Hepatocyte (in vitro differentiated cells): ENCODE measurements around the gene RIMBP3B. TPM values are rescaled to one million over a fixed set of nuclear protein-coding genes. Genes with fewer than 3 reads are reported as not detected.
A peak's percentile ranks its signal among the peaks of the same experiment; 100 is the strongest.
"Not testable (repeated sequence)": the region's sequence is repeated elsewhere in the genome, so short reads cannot be mapped to it uniquely, and the experiment has no call there.

Experiments
- DNase-seq: peaks from one replicate; pipeline ENCODE4 v3.0.0-alpha.2; 2016; ENCODE audit warnings: low spot score
- H2AFZ ChIP-seq: fragments of 200-600 bp; sonication (generic); 2 replicates; pipeline ENCODE4 v1.6.0; 2016; ENCODE audit warnings: antibody characterized with exemption, mild to moderate bottlenecking
- H3K27ac ChIP-seq: fragments of 200-600 bp; sonication (generic); 2 replicates; pipeline ENCODE4 v1.5.1; 2016; ENCODE audit warnings: mild to moderate bottlenecking
- H3K27me3 ChIP-seq: fragments of 200-600 bp; sonication (generic); 2 replicates; pipeline ENCODE4 v1.6.1; 2016
- H3K36me3 ChIP-seq: fragments of 200-600 bp; sonication (generic); replicated peaks from 2 replicates; pipeline ENCODE4 v1.5.1; 2016; ENCODE audit warnings: low read depth; ENCODE audit not compliant: insufficient read depth
- H3K4me1 ChIP-seq: fragments of 200-600 bp; sonication (generic); 2 replicates; pipeline ENCODE4 v1.5.1; 2016; ENCODE audit warnings: mild to moderate bottlenecking, moderate library complexity; ENCODE audit not compliant: insufficient read depth
- H3K4me2 ChIP-seq: fragments of 200-600 bp; sonication (generic); 2 replicates; pipeline ENCODE4 v1.6.0; 2016
- H3K4me3 ChIP-seq: fragments of 200-600 bp; sonication (generic); 2 replicates; pipeline ENCODE4 v1.5.1; 2016; ENCODE audit warnings: mild to moderate bottlenecking
- H3K79me2 ChIP-seq: fragments of 200-600 bp; sonication (generic); 2 replicates; pipeline ENCODE4 v1.6.0; 2017; ENCODE audit warnings: mild to moderate bottlenecking
- H3K9me2 ChIP-seq: fragments of 200-600 bp; sonication (generic); replicated peaks from 2 replicates; pipeline ENCODE4 v1.6.0; 2017; ENCODE audit warnings: mild to moderate bottlenecking; ENCODE audit not compliant: insufficient read depth
- H3K9me3 ChIP-seq: fragments of 200-600 bp; sonication (generic); 2 replicates; pipeline ENCODE4 v1.5.1; 2016; ENCODE audit warnings: low read depth, mild to moderate bottlenecking
- H4K20me1 ChIP-seq: fragments of 200-600 bp; sonication (generic); 2 replicates; pipeline ENCODE4 v1.6.0; 2016; ENCODE audit warnings: mild to moderate bottlenecking; ENCODE audit not compliant: insufficient read depth, poor library complexity, severe bottlenecking
- WGBS: methylation state at CpG from one replicate; pipeline ENCODE4 v1.1.6; 2016; ENCODE audit warnings: low lambda C conversion rate; ENCODE audit errors: missing lambda C conversion rate; 5-methylcytosine and 5-hydroxymethylcytosine counted together
- polyA plus RNA-seq: library from polyadenylated mRNA; unstranded; fragments of >200 nt; fragmentation: Nextera tagmentation; extraction: Ambion mirVana; gene quantifications from 2 replicates; pipeline ENCODE4 v1.2.1, GENCODE V29; 2016
- total RNA-seq: library from RNA; depleted of rRNA; stranded (reverse); fragments of >200 nt; gene quantifications from 2 replicates; pipeline ENCODE4 v1.2.3, GENCODE V29; 2014

The RIMBP3B gene
- total and polyA plus RNA-seq, 2 experiments from 2014 or later = 0.02 to 0.17 TPM

GRCh38 chr22:21407139-21407538 lies 23.6 kb downstream of the RIMBP3B start:
- not testable (repeated sequence) for H3K4me3 ChIP-seq, H3K36me3 ChIP-seq, H3K79me2 ChIP-seq, DNase-seq, H3K27me3 ChIP-seq, H3K9me3 ChIP-seq, H3K4me2 ChIP-seq, H3K27ac ChIP-seq, H4K20me1 ChIP-seq, H2AFZ ChIP-seq, H3K9me2 ChIP-seq, H3K4me1 ChIP-seq
- WGBS = 100% methylated on average over 1 of the region's 1 CpG

GRCh38 chr22:21407792-21408191 lies 24.2 kb downstream of the RIMBP3B start:
- not testable (repeated sequence) for H2AFZ ChIP-seq, H3K4me1 ChIP-seq, H3K9me3 ChIP-seq, H3K4me2 ChIP-seq, DNase-seq, H3K27ac ChIP-seq, H3K27me3 ChIP-seq, H3K79me2 ChIP-seq, H3K9me2 ChIP-seq, H3K36me3 ChIP-seq, H3K4me3 ChIP-seq, H4K20me1 ChIP-seq
- 71% methylated on average over 1 of the region's 4 CpGs for WGBS

- not testable (repeated sequence) for H3K27me3 ChIP-seq, H4K20me1 ChIP-seq, H3K4me1 ChIP-seq, H3K36me3 ChIP-seq, H3K9me2 ChIP-seq, DNase-seq, H2AFZ ChIP-seq, H3K4me3 ChIP-seq, H3K27ac ChIP-seq, H3K9me3 ChIP-seq, H3K79me2 ChIP-seq
- H3K4me2 ChIP-seq = peak overlapping the region; percentile 62
- 17% methylated on average over 10 of the region's 25 CpGs for WGBS
These were observed 32.8 kb downstream of the RIMBP3B start for GRCh38 chr22:21416375-21416774.

- WGBS = under 1% methylated on average over 24 of the region's 81 CpGs
- H3K36me3 ChIP-seq, H2AFZ ChIP-seq, DNase-seq, H3K4me3 ChIP-seq, H3K9me3 ChIP-seq, H3K9me2 ChIP-seq, H3K4me1 ChIP-seq, H3K79me2 ChIP-seq, H4K20me1 ChIP-seq, H3K27me3 ChIP-seq: not testable (repeated sequence)
- Histone ChIP-seq H3K27ac (peak within 1 kb of the TSS; percentile 74), H3K4me2 (peak within 1 kb of the TSS; percentile 72)
These were observed 33.7 kb downstream of the RIMBP3B start, which contains the start of gene HIC2 for GRCh38 chr22:21417227-21417746. HIC2 (plus strand) TSS chr22:21417371; CDS start chr22:21442832, 25,461 bp downstream.

- not testable (repeated sequence) for H3K9me2 ChIP-seq, DNase-seq, H3K36me3 ChIP-seq, H3K4me3 ChIP-seq, H3K4me1 ChIP-seq, H3K9me3 ChIP-seq, H4K20me1 ChIP-seq, H3K79me2 ChIP-seq, H2AFZ ChIP-seq, H3K27me3 ChIP-seq
- Histone ChIP-seq H3K4me2 (peak overlapping the region; percentile 72), H3K27ac (peak overlapping the region; percentile 74)
- 2% methylated on average over 14 of the region's 33 CpGs for WGBS
These were observed 34.3 kb downstream of the RIMBP3B start for GRCh38 chr22:21417853-21418252.

GRCh38 chr22:21418974-21419638 lies 35.6 kb downstream of the RIMBP3B start:
- H3K79me2 ChIP-seq, H3K36me3 ChIP-seq, H3K4me3 ChIP-seq, H4K20me1 ChIP-seq, H3K9me2 ChIP-seq, DNase-seq, H3K27me3 ChIP-seq, H3K9me3 ChIP-seq, H2AFZ ChIP-seq, H3K4me1 ChIP-seq: not testable (repeated sequence)
- peak overlapping the region; percentile 81 for H3K4me2 ChIP-seq
- WGBS = 39% methylated on average over 5 of the region's 15 CpGs
- peak overlapping the region; percentile 83 for H3K27ac ChIP-seq

- 11% methylated on average over 6 of the region's 19 CpGs for WGBS
- not testable (repeated sequence) for H3K27me3 ChIP-seq, H3K4me3 ChIP-seq, H3K36me3 ChIP-seq, H3K9me3 ChIP-seq, H3K9me2 ChIP-seq, H3K79me2 ChIP-seq, H2AFZ ChIP-seq, H3K4me1 ChIP-seq, DNase-seq, H4K20me1 ChIP-seq
- Histone ChIP-seq H3K4me2 (peak overlapping the region; percentile 70), H3K27ac (peak overlapping the region; percentile 59)
These were observed 36.7 kb downstream of the RIMBP3B start for GRCh38 chr22:21420180-21420763.

GRCh38 chr22:21424084-21424709 lies 40.6 kb downstream of the RIMBP3B start:
- no CpG with 5 or more reads among the region's 12 CpGs for WGBS
- not testable (repeated sequence) for H3K4me2 ChIP-seq, H3K36me3 ChIP-seq, H3K27ac ChIP-seq, H3K9me2 ChIP-seq, H3K4me3 ChIP-seq, H4K20me1 ChIP-seq, H3K4me1 ChIP-seq, DNase-seq, H3K79me2 ChIP-seq, H2AFZ ChIP-seq, H3K27me3 ChIP-seq, H3K9me3 ChIP-seq
